T-helper 22 cell (primary cell): ENCODE data around the gene RABAC1.
A peak's percentile ranks its signal among the peaks of the same experiment; 100 is the strongest.

Experiments
- DNase-seq: peaks from one replicate; pipeline ENCODE4 v3.0.0-alpha.2; 2020; ENCODE audit warnings: low read depth

The RABAC1 gene

DNA sequence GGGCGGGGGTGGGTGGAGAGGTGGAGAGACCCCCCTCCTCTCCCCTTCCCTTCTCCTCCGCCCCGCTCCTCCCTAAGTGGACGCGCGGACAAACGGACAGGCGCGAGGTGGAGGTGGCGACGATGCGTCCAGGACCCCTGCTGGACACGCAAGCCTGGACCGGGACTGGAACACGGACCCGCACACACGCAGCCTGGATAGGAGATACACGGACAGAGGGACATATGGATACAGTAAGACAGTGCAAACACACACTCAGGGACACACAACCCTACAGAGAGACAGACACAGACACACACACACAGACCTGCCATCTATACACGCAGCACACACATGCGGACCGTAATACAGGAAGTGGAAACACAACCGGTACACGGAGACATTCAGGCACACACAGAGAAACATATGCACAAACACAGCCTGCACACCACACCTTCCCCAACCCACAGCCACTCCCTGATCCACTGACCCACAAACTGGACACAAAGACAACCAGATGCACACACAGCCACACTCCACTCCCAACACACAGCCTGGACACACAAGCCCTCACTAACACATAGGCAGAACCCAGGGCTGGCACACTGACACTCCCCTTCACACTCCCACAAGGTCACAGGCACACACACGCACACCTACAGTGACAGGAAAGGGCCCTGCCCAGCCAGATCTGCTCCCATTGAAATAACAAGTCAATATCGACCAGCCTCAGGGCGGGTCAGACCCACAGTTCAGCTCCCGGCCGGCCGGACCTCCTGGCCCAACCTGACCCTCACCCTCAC lies 30.2 kb downstream of the RABAC1 start:
- no peak for DNase-seq

DNA sequence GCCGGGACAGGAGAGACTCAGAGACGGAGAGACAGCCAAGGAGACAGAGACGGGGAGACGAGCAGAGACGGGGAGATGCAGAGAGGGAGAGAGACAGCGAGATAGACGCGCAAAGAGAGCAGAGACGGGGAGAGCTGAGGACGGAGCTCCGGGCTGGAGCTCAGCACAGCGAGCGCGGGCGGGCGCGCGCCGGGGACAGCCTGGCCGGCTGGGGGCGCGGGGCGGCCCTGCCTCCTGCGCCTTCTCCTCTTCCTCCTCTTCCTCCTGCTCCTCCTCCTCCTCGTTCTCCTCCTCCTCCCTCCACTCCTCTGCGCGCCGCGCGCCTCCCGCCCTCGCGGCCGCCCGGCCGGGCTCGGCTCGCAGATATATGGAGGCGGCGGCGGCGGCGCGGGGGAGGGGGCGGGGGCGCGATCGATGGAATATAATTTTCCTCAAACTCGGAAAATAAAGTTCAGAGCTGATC lies 30.9 kb downstream of the RABAC1 start, which contains the start of gene ERFL:
Gene ERFL (minus strand): TSS at position 229 of the 463 bp plus-strand sequence. CDS start 15,530 bp downstream, outside the sequence.
- DNase-seq = no peak

- peak; percentile 22 for DNase-seq
These were observed 31.5 kb downstream of the RABAC1 start for GRCh38 chr19:41927497-41928192.

DNA sequence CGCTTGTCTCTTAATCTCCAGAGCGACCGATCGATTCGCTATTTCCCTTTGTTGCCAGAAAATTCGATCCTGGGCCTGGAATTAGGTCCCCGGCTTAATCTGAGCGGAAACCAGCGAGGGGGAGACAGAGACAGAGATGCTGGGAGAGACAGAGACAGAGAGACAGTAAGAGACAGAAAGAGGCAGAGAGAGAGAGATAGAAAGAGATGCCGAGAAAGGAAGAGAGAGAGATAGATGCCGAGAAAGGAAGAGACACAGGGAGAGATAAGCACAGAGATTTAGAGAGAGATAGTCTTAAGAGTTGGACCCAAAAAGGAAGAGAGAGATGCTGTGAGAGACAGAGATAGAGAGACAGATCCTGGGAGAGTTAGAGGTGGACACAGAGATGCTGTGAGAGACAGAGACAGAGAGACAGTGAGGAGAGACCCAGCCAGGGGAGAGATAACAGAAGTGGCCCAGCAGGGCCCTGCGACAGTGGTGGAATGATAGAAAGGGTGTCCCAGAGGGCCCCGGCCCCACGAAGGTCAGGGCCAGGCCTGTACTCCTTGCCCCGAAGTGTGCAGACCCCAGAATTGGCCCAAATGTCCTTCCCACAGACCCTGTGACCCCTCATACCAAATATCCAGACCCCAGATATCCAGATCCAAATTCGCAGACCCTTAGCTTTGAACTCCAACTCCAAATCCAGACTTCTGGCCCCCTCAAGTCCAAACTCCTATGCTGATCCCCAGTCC lies 32.2 kb downstream of the RABAC1 start:
- no peak for DNase-seq

DNA sequence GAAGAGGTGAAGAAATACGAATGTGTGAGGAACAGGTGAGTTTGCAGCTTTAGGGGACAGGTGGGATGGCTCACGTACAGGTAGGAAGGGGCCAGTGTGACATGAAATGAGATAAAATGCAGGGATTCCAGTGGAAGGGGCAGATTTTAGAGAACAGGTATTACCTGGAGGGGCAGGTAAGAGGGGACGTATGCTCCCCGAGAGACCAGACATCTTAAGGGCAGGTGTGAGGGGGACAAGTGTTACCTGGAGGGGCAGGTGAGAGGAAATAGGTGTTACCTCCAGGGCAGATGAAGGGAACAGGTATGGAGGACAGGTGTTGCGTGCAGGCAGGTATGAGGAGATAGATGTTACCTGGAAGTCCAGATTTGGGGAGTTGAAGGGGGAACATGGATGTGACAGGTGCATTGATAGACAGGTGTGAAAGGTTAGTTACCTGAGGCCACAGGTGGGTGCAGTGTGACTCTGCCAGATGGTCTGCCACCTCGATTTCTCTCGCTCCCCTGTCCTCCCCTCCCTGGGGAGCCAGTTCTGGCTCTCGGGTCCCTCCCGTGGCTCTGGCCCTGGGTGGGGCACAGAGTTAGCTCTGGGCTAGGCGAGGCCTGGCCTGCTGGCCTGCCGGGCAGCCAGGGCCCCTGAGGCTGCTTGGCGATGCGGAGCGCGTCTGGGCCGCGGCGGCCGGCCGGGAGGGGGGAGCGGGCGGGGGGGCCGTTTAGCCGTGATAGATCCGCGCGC lies 32.9 kb downstream of the RABAC1 start:
- DNase-seq = no peak

- no peak for DNase-seq
These were observed 33.7 kb downstream of the RABAC1 start for GRCh38 chr19:41925208-41926003.

- DNase-seq = no peak
These were observed 34.7 kb downstream of the RABAC1 start for GRCh38 chr19:41924151-41925145.

GRCh38 chr19:41923045-41923788 lies 35.9 kb downstream of the RABAC1 start:
- no peak for DNase-seq

DNA sequence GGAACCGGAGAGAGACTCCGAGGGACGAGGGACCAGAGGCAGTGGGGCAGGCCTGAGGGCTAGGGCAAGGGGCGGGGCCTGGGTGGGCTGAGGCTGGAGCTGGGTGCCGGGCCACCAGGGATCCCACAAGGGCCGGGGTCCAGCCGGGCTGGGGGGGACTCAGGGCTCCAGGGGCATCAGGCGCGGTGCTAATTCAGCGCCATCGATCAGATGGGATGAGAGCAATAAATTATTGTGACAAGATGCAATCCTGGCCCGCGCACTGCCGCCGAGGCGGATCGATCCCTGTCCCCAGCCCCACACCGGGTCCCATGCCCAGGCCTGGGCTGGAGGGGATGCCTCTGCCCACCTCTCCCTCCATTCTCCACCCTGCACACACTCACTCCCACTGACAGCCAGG lies 36.5 kb downstream of the RABAC1 start:
- no peak for DNase-seq

DNA sequence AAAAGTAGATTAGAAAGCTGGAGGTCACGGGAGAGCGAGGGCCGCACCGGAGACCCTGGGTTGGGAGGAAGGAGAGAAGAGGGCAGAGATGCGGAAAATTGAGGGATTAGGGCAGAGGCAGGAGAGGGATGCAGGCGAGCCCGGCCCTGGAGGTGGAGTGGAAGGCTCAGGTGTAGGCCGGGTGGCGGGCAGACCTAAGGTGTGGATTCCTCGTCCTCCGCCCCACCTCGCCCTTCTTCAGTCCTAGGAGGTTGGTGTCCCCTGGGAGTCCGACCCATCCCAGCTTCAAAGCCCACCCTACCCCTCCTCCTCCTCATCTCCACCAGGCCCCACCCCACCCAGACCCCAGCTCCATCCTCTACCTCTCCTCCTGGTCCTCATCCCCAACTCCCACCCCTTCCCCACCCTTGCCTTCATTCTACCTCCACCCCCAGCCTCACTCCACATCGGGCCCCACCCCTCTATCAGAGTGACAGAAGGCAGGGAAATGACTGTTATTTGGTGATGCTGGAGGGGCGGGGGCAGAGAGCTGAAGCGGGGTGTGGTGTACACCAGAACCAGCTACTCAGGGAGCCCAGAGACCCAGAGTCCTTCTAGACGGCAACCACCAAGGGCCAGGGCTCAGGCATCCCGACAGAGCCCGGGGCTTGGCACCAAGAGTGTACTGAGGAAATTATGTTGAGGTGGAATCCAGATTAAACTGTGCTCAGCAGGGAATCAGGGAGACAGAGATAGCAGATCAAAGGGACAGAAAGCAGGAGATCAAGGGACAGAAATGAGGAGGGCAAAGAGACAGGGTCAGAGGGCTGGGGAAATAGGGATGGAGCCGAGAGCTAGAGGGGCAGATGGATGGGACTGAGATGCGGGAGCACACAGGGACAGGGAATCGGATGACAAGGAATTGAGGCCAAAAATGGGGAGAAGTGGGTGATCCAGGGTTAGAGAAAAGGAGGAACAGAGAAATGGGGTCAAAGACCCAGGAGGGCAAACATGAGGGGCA lies 37.2 kb downstream of the RABAC1 start:
- DNase-seq = no peak

DNA sequence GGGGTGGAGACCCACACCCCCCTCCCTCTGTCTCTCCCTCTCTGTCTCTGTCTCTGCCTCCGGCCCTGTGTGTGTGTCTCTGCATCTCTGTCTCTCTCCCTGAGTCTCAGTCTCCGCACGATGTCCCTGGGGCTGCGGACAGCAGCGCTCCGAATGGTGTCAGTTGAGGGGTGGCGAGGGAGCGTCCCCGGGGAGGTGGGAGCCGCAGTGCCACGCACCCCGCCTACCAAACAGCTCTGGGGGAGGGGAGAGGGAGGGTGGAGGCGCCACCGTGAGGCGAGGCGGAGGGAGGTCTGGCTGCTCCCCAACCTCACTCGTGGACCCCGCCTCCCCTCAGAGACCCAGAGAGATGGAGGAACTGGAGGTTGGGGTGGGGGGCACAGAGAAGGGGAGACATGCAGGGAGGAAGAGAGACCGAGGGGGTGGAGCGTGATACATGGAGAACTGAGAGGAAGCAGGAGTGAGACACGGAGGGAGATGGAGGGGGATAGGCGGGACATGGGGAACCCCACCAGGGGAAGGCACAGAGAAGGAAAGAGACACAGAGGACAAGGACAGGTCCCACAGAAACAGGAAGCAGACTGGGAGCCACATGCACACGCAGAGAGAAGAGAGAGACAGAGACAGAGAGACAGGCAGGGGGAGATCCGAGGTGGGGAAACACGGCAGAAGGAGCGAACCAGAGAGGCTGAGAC lies 38.1 kb downstream of the RABAC1 start:
- DNase-seq = no peak

DNA sequence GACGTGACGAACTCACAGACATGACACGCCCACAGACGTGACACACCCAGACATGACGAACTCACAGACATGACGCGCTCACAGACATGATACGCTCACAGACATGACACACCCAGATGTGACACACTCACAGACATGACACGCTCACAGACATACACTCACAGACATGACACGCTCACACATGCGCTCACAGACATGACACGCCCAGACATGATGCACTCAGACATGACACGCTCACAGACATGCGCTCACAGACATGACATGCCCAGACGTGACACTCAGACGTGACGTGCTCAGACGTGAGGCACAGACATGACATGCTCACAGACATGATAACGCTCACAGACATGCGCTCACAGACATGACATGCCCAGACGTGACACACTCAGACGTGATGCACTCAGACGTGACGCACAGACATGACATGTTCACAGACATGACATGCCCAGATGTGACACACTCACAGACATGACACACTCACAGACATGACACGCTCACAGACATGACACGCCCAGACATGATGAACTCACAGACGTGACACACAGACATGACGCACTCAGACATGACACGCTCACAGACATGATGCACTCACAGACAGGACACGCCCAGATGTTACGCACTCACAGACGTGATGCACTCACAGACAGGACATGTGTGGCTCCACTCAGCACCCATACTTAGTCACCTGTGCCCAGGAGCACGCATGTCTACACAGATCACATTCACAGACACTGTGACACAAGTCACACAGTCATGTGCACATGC lies 39.0 kb downstream of the RABAC1 start:
- no peak for DNase-seq

DNA sequence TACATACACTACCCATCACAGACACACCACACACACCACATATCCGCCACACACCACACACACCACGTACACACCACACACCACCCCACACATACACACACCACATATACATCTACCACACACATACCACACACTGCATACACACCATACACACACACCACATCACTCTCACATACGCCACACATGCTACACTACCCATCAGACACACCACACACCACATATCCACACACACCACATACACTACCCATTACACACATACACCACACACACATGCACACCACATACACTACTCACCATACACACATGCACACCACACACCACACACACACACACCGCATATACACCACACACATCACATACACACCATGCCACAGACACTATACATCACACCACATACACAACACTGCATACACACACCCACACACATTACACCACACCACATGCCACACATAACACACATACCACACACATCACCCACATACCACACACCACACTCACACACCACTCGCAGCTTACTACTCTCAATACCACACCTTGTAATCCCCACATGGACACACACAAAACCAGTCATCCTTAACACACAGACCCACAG lies 40.4 kb downstream of the RABAC1 start:
- DNase-seq = no peak

- DNase-seq = no peak
These were observed 41.0 kb downstream of the RABAC1 start for GRCh38 chr19:41918095-41918494.

DNA sequence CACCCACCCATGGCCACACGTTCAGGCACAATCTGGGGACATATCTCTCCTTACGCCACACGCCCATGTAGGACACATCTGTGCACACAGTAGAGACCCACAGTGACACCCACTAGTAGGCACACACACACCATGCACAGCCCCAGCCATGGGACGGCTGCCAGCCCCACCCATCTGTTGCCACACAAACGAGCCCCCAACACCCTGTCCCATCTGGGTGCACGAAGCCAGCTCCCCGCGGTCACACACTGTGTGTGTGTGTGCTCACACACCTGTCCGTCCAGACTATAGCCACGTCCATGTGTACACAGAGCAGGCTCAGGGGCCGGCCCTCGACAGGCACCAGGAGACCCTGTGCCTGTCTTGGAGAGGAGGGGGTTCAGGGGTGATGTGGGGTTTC lies 41.4 kb downstream of the RABAC1 start:
- DNase-seq = no peak

- DNase-seq = no peak
These were observed 43.2 kb downstream of the RABAC1 start for GRCh38 chr19:41915776-41916414.
